ENCODE data around the gene BEX3.

BEX3 gene

DNA sequence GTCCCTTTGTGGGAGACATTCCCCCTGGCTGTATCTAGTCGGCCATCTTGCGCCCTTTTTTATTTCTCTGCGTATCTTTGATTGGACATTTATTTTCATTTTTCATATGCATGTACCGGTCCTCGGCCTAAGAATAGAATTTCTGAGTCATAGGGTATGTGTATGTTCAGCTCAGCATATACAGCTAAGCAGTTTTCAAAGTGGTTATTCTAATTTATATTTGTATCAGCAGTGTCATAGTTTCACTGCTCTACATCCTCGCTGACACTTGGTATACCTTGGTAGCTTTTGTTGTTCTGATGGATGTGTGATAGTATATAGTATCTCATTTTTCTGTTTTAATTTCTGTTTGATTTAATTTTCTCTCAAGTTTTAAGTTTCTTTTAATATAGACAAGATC lies 38.7 kb downstream of the BEX3 start:
- H3K4me3 ChIP-seq (replicated peaks; ENCODE audit: low read depth, low read length) = no peak overlapping the region
- TF ChIP-seq, protein P1, sequence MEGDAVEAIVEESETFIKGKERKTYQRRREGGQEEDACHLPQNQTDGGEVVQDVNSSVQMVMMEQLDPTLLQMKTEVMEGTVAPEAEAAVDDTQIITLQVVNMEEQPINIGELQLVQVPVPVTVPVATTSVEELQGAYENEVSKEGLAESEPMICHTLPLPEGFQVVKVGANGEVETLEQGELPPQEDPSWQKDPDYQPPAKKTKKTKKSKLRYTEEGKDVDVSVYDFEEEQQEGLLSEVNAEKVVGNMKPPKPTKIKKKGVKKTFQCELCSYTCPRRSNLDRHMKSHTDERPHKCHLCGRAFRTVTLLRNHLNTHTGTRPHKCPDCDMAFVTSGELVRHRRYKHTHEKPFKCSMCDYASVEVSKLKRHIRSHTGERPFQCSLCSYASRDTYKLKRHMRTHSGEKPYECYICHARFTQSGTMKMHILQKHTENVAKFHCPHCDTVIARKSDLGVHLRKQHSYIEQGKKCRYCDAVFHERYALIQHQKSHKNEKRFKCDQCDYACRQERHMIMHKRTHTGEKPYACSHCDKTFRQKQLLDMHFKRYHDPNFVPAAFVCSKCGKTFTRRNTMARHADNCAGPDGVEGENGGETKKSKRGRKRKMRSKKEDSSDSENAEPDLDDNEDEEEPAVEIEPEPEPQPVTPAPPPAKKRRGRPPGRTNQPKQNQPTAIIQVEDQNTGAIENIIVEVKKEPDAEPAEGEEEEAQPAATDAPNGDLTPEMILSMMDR (IDR thresholded peaks at IDR 0.05; ENCODE audit: low read depth, low read length, missing control alignments) = no peak
- no peak for DNase-seq (ENCODE audit: extremely low read depth, low read depth)

DNA sequence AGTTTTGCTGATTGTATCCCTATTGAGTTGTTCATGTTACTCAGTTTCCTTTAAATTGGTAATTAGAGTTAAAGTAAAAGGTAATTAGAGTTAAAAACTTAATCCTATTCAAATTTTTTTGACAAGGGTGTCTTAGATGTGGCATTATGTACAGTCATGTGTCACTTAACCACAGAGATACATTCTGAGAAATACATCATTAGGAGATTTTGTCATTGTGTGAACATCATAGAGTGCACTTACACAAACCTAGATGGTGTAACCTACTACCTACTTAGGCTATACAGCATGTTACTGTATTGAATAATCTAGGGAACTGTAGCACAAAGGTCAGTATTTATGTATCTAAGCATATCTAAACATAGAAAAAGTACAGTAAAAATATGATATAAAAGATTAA lies 39.2 kb downstream of the BEX3 start:
- DNase-seq (ENCODE audit: extremely low read depth, low read depth) = no peak
- TF ChIP-seq, protein P1 (IDR thresholded peaks at IDR 0.05; ENCODE audit: low read depth, low read length, missing control alignments) = no peak
- H3K4me3 ChIP-seq (replicated peaks; ENCODE audit: low read depth, low read length) = no peak overlapping the region

DNA sequence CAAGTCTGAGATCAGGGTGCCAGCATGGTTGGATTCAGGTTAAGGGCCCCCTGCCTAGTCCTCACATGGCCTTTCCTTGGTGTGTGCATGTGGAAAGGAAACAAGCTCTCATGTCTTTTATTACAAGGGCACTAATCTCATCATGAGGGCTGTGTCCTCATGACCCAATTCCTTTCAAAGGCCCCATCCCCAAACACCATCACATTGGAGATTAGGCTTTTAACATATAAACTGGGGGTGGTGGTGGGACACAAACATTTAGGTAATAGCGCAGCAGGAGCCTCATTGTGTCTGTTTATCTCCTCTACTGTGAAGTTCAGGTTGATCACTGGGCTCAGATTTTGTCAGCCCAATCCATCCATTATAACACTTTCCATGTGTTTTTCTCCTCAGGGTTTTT lies 41.0 kb downstream of the BEX3 start:
- TF ChIP-seq, protein P1 (IDR thresholded peaks at IDR 0.05; ENCODE audit: low read depth, low read length, missing control alignments) = no peak

DNA sequence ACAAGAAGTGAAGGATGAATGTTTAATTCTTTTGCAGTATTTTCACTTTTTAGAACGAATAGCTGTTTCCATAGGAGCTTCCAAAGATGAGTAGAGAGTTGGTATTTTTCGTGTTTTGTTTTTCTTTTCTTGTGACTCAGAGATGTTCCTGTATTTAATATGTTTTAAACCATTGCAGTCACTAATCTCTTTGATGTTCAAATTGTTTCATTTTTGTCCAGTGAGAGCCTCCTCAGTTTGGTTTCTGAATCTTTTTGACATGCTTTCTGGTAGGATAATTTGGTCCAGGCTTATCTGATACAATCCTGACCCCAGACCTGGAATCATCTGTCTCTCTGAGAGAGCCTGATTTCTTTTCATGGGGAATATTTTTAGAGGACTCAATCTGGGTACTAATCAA lies 41.6 kb downstream of the BEX3 start:
- TF ChIP-seq, protein P1 (IDR thresholded peaks at IDR 0.05; ENCODE audit: low read depth, low read length, missing control alignments) = no peak
- DNase-seq (ENCODE audit: extremely low read depth, low read depth) = no peak
- no peak overlapping the region for H3K4me3 ChIP-seq (replicated peaks; ENCODE audit: low read depth, low read length)

More for the DNA sequence above, 41.0 kb downstream of the BEX3 start:
- H3K4me3 ChIP-seq (replicated peaks; ENCODE audit: low read depth, low read length) = no peak overlapping the region
- no peak for DNase-seq (ENCODE audit: extremely low read depth, low read depth)

DNA sequence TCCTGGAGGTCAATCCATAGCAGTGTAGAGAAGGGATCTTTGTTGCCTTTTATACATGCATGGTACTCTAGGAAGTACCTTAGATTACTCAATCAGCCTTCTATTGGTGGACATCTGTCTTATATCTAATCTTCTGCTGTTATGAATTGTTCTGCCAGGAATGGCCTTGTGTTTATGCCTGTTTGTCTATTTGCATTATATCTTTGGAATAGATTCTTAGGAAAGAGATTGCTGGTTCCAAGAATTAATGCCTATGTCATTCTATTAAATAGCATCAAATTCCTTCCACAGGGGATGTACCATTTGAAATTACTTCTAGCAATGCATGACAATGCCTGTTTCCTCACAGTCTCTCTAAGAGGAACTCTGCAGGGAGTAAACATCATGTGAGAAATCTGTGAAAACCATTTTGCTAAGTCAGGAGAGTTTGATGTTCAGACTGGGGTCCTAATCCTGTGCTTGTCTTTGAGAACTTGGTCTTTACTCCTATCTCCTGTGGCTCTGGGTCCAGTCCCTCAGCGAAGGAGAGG lies 42.5 kb downstream of the BEX3 start:
- H3K4me3 ChIP-seq (replicated peaks; ENCODE audit: low read depth, low read length) = no peak overlapping the region
- TF ChIP-seq, protein P1 (IDR thresholded peaks at IDR 0.05; ENCODE audit: low read depth, low read length, missing control alignments) = no peak
- DNase-seq (ENCODE audit: extremely low read depth, low read depth) = no peak

DNA sequence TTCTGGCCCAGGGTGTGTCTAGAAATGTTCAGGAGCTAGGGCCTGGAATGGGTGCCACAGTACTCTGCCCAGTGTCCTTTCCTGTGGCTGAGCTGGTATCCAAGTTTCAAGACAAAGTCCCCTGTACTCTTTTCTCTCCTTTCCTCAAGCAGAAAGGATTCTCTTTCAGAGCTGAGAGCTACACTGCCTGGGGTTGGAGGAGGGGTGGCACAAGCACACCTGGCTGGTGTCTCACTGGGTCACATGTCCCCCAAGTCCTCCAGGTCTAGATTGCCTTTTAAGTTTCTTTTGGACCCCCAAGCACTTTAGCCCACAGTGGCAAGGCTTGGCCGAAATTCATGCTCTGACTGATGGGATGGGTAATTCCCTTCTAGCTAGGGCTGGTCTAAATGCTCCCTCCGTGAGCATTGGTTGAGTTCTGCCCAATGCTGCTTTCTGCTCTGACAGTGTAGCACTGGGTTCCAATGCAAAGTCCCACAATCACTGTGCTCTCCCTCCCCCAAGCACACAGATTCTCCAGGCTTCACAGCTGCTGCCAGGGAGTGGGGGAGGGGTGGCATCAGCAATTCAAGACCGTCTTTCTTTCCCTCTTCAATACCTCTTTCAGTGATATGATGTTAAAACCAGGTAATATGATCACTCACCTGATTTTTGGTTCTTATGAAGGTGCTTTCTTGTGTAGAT lies 47.8 kb downstream of the BEX3 start:
- no peak for DNase-seq (ENCODE audit: extremely low read depth, low read depth)
- no peak overlapping the region for H3K4me3 ChIP-seq (replicated peaks; ENCODE audit: low read depth, low read length)
- TF ChIP-seq, protein P1 (IDR thresholded peaks at IDR 0.05; ENCODE audit: low read depth, low read length, missing control alignments) = no peak

Measured in HFF-Myc (cell line).